ENCODE results near the gene TMCO5A.

Gene TMCO5A

DNA sequence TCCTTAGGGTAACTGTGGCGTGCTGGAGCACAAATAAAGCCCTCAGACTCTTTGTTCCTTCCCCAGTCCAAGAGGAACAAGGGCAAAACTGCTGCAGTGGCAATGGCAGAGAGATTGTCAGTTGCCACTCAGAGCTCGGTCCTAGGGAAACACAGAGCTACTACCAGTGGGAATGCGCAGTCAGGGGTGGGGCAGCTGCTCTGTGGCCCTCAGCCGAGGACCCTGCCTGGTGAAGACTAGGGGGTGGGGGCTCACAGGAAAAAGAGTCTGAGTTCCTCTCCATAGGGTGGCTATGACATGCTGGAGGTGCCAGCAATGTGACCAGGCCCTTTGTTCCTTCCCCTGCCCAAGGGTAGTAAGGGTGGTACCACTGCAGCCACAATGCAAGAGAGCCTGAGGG lies 43.8 kb downstream of the TMCO5A start:
- no peak for DNase-seq

GRCh38 chr15:37979671-37980409 lies 45.4 kb downstream of the TMCO5A start:
- DNase-seq = no peak

GRCh38 chr15:37981201-37981600 lies 46.8 kb downstream of the TMCO5A start:
- no peak for DNase-seq

- peak; percentile 3 to 34 for DNase-seq
Observed at GRCh38 chr15:37981775-37982174, 47.3 kb downstream of the TMCO5A start.

DNA sequence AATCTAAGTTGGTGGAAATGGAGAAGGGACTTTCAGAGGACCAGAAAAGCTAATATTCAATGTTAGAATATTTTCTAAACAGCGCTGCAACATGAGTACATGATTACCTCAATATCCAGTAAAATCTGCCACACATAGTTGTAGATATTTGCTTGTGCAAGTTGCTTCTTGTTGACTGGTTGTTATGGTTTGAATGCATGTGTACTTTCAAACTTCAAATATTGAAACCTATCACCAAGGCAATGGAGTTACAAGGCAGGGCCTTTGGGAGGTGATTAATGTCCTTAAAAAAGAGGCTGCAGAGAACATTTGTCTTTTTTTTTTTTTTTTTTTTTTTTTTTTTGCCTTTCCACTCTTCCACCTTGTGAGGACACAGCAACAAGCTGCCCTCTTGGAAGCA lies 49.9 kb downstream of the TMCO5A start:
- DNase-seq = no peak

- peak; percentile 51 to 59 for DNase-seq
Observed at GRCh38 chr15:37995461-37996347, 61.3 kb downstream of the TMCO5A start.
